ENCODE measurements around the gene CLCN1. TPM values are rescaled to one million over a fixed set of nuclear protein-coding genes. Genes with fewer than 3 reads are reported as not detected.

CLCN1 gene
- total RNA-seq, 1 donor from 2014 or later, result not detected

DNA sequence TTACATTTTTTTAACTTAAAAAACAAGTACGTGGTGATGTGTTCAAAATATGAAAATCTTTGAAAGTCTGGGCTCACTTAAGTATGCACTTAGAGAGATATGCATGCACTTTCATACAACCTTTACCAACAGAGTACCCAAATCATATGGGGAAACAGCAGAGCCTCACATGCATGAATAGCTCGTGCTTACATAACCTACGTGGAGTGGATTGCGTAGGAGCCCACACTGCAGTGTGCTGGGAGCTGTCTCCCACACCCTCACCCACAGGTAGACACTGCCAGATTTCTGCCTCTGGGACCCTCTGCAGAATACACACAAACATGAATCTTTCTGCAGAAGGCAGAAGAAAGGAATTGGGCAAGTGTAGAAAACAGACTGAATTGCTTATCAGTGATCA is 581 bp downstream of the CLCN1 start:
- H3K27ac ChIP-seq, result no peak overlapping the region
- H3K79me2 ChIP-seq (ENCODE audit: low read depth), result no peaks in the 10 kb centered on the region
- no peak overlapping the region for H2AFZ ChIP-seq (replicated peaks)
- no peaks in the 10 kb centered on the region for H3K9me3 ChIP-seq (ENCODE audit: low read depth)
- H3K4me1 Mint-ChIP-seq, result peaks cover 19% of the 10 kb centered on the region
- H3K27me3 Mint-ChIP-seq (ENCODE audit: insufficient read depth, low read depth), result peaks cover 14% of the 10 kb centered on the region
- H3K4me1 ChIP-seq, result no peaks in the 10 kb centered on the region
- no peak for DNase-seq (ENCODE audit: low spot score)
- H3K4me3 Mint-ChIP-seq, result no peak overlapping the region
- H3K9ac ChIP-seq, result no peak overlapping the region
- H3F3A ChIP-seq (ENCODE audit: low read depth), result no peaks in the 10 kb centered on the region
- H4K20me1 ChIP-seq (ENCODE audit: low read depth), result no peaks in the 10 kb centered on the region
- peaks cover 6% of the 10 kb centered on the region for H3K36me3 Mint-ChIP-seq
- TF ChIP-seq, protein P1, sequence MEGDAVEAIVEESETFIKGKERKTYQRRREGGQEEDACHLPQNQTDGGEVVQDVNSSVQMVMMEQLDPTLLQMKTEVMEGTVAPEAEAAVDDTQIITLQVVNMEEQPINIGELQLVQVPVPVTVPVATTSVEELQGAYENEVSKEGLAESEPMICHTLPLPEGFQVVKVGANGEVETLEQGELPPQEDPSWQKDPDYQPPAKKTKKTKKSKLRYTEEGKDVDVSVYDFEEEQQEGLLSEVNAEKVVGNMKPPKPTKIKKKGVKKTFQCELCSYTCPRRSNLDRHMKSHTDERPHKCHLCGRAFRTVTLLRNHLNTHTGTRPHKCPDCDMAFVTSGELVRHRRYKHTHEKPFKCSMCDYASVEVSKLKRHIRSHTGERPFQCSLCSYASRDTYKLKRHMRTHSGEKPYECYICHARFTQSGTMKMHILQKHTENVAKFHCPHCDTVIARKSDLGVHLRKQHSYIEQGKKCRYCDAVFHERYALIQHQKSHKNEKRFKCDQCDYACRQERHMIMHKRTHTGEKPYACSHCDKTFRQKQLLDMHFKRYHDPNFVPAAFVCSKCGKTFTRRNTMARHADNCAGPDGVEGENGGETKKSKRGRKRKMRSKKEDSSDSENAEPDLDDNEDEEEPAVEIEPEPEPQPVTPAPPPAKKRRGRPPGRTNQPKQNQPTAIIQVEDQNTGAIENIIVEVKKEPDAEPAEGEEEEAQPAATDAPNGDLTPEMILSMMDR (IDR thresholded peaks at IDR 0.05), result no peak
- H3K9me3 Mint-ChIP-seq, result no peaks in the 10 kb centered on the region
- no peaks in the 10 kb centered on the region for H3K36me3 ChIP-seq
- H3K27me3 ChIP-seq, result no peaks in the 10 kb centered on the region
- no peak overlapping the region for H3K4me2 ChIP-seq
- no peak overlapping the region for H3K27ac Mint-ChIP-seq
- H3K4me3 ChIP-seq, result no peak overlapping the region

GRCh38 chr7:143318661-143319060 is 2.8 kb downstream of the CLCN1 start:
- Histone ChIP-seq H2AFZ (replicated peaks) (no peak overlapping the region), H3K4me2 (no peak overlapping the region), H3K27me3 (no peaks in the 10 kb centered on the region), H3K27ac (no peak overlapping the region), H3K79me2 (ENCODE audit: low read depth) (no peaks in the 10 kb centered on the region), H3K36me3 (no peaks in the 10 kb centered on the region), H3K9ac (no peak overlapping the region), H3F3A (ENCODE audit: low read depth) (no peaks in the 10 kb centered on the region), H4K20me1 (ENCODE audit: low read depth) (no peaks in the 10 kb centered on the region), H3K4me3 (no peak overlapping the region), H3K9me3 (ENCODE audit: low read depth) (no peaks in the 10 kb centered on the region), H3K4me1 (no peaks in the 10 kb centered on the region)
- peaks cover 16% of the 10 kb centered on the region for H3K27me3 Mint-ChIP-seq (ENCODE audit: insufficient read depth, low read depth)
- H3K9me3 Mint-ChIP-seq, result no peaks in the 10 kb centered on the region
- DNase-seq (ENCODE audit: low spot score), result no peak
- TF ChIP-seq, protein P1 (IDR thresholded peaks at IDR 0.05), result no peak
- no peak for TF ChIP-seq EZH2 (IDR thresholded peaks at IDR 0.05)
- no peak for TF ChIP-seq EZH2phosphoT487 (IDR thresholded peaks at IDR 0.05)
- peaks cover 28% of the 10 kb centered on the region for H3K4me1 Mint-ChIP-seq
- no peak overlapping the region for H3K4me3 Mint-ChIP-seq
- peaks cover 5% of the 10 kb centered on the region for H3K36me3 Mint-ChIP-seq
- H3K27ac Mint-ChIP-seq, result no peak overlapping the region

DNA sequence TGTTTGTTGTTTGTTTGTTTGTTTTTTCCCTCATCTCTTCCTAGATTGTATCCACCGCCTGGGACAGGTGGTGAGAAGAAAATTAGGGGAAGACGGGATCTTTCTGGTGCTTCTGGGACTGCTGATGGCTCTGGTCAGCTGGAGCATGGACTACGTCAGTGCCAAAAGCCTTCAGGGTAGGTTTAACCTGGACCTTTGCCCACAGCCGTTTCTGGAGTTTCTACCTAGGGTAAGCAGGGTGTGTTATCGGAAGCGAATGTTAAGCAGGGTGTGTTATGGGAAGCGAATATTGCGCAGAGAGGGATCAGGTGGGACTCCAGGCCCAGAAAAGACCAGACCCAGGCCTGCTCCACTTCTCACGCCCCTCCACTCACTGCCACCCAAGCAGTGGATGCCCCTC is 4.7 kb downstream of the CLCN1 start:
- H3K9ac ChIP-seq, result no peak overlapping the region
- Mint-ChIP-seq H3K27me3 (ENCODE audit: insufficient read depth, low read depth) (peaks cover 16% of the 10 kb centered on the region), H3K4me1 (peaks cover 35% of the 10 kb centered on the region), H3K27ac (peak overlapping the region; percentile 78), H3K9me3 (no peaks in the 10 kb centered on the region), H3K36me3 (no peaks in the 10 kb centered on the region), H3K4me3 (no peak overlapping the region)
- H3K27ac ChIP-seq, result no peak overlapping the region
- H3K36me3 ChIP-seq, result no peaks in the 10 kb centered on the region
- H3K4me2 ChIP-seq, result no peak overlapping the region
- H3K9me3 ChIP-seq (ENCODE audit: low read depth), result no peaks in the 10 kb centered on the region
- DNase-seq (ENCODE audit: low spot score), result no peak
- H4K20me1 ChIP-seq (ENCODE audit: low read depth), result no peaks in the 10 kb centered on the region
- H3K4me3 ChIP-seq, result no peak overlapping the region
- H2AFZ ChIP-seq (replicated peaks), result no peak overlapping the region
- no peaks in the 10 kb centered on the region for H3K27me3 ChIP-seq
- no peaks in the 10 kb centered on the region for H3K79me2 ChIP-seq (ENCODE audit: low read depth)
- TF ChIP-seq, protein P1 (IDR thresholded peaks at IDR 0.05), result no peak
- TF ChIP-seq EZH2phosphoT487 (IDR thresholded peaks at IDR 0.05) (no peak), EZH2 (IDR thresholded peaks at IDR 0.05) (no peak)
- no peaks in the 10 kb centered on the region for H3K4me1 ChIP-seq
- no peaks in the 10 kb centered on the region for H3F3A ChIP-seq (ENCODE audit: low read depth)

DNA sequence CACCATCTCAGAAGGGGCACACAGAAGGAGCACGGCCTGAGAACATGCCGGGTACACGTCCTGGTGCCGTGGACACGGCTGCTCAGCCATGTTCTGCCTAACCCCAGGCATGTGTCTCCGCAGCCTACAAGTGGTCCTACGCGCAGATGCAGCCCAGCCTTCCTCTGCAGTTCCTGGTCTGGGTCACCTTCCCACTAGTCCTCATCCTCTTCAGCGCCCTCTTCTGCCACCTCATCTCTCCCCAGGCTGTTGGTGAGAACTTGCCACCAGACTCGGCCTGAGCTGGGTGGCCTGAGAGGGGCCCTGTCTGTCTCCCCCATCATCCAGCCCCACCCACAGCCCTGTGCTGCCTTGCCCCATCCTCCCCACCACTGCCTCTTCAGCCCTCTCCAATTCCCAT is 5.3 kb downstream of the CLCN1 start:
- no peak overlapping the region for H3K4me3 Mint-ChIP-seq
- TF ChIP-seq, protein P1 (IDR thresholded peaks at IDR 0.05), result no peak
- TF ChIP-seq EZH2phosphoT487 (IDR thresholded peaks at IDR 0.05) (no peak), EZH2 (IDR thresholded peaks at IDR 0.05) (no peak)
- no peak overlapping the region for H2AFZ ChIP-seq (replicated peaks)
- peaks cover 35% of the 10 kb centered on the region for H3K4me1 Mint-ChIP-seq
- no peaks in the 10 kb centered on the region for H3K79me2 ChIP-seq (ENCODE audit: low read depth)
- no peaks in the 10 kb centered on the region for H3F3A ChIP-seq (ENCODE audit: low read depth)
- H3K36me3 Mint-ChIP-seq, result no peaks in the 10 kb centered on the region
- H3K36me3 ChIP-seq, result no peaks in the 10 kb centered on the region
- no peaks in the 10 kb centered on the region for H4K20me1 ChIP-seq (ENCODE audit: low read depth)
- no peaks in the 10 kb centered on the region for H3K9me3 ChIP-seq (ENCODE audit: low read depth)
- H3K4me2 ChIP-seq, result no peak overlapping the region
- H3K27ac Mint-ChIP-seq, result no peak overlapping the region
- no peak overlapping the region for H3K27ac ChIP-seq
- H3K9ac ChIP-seq, result no peak overlapping the region
- no peak for DNase-seq (ENCODE audit: low spot score)
- no peak overlapping the region for H3K4me3 ChIP-seq
- H3K27me3 Mint-ChIP-seq (ENCODE audit: insufficient read depth, low read depth), result peaks cover 16% of the 10 kb centered on the region
- no peaks in the 10 kb centered on the region for H3K27me3 ChIP-seq
- no peaks in the 10 kb centered on the region for H3K9me3 Mint-ChIP-seq
- H3K4me1 ChIP-seq, result no peaks in the 10 kb centered on the region
